Measurements from ENCODE around the gene SESTD1. TPM values are rescaled to one million over a fixed set of nuclear protein-coding genes. Genes with fewer than 3 reads are reported as not detected.
A peak's percentile ranks its signal among the peaks of the same experiment; 100 is the strongest.

Gene SESTD1
- total and polyA plus RNA-seq, 2 of the 4 experiments (the other 2 are of a cell fraction), result 8.4 to 12.7 TPM

- DNase-seq (peak; percentile 24), ATAC-seq (ENCODE audit: low read depth) (no peak)
- CTCF ChIA-PET, result interaction anchor here (1.4 kb wide), 1 partner anchor 29 kb away, joined by 3 read pairs; no protein-coding TSS in a partner anchor
- no peak overlapping the region for H2AK9ac ChIP-seq (replicated peaks; ENCODE audit: low read depth, low read length, poor library complexity)
- peaks cover 7% of the 10 kb centered on the region; the same call in 1 of the 2 replicates for H3K9me1 ChIP-seq (ENCODE audit: insufficient read depth, low read length)
- POLR2A ChIA-PET (ENCODE audit: unreplicated experiment), result no interaction called here
- no peaks in the 10 kb centered on the region for H3K9me3 ChIP-seq (ENCODE audit: control insufficient read depth, insufficient read depth, low read length)
- peaks cover 13% of the 10 kb centered on the region for H3K4me1 ChIP-seq (ENCODE audit: control insufficient read depth, insufficient read depth, low read length)
- H4K20me1 ChIP-seq (ENCODE audit: insufficient read depth, low read length), result no peaks in the 10 kb centered on the region
- intact Hi-C loops (cut with micrococcal nuclease), result no loop called here
- no peak overlapping the region for H3K18ac ChIP-seq (ENCODE audit: low read depth, low read length)
- dilution Hi-C loops (cut with HindIII; ENCODE audit: low sequenced_read_pairs, unreplicated experiment), result no loop called here
- H2BK120ac ChIP-seq (ENCODE audit: low read depth, low read length), result no peak overlapping the region
- no peak overlapping the region for H2BK15ac ChIP-seq (ENCODE audit: low read depth, low read length)
- H3K4ac ChIP-seq (ENCODE audit: low read depth, low read length), result no peak overlapping the region
- H3K9ac ChIP-seq (ENCODE audit: low read depth, low read length), result no peak overlapping the region
- no TSS peak for BruUV-seq (replicated peaks)
- H2BK20ac ChIP-seq (ENCODE audit: low read depth, low read length), result peak overlapping the region; percentile 43; the same call in 1 of the 2 replicates
- H3K27ac ChIP-seq (ENCODE audit: insufficient read depth, low read length), result no peak overlapping the region
- no peaks in the 10 kb centered on the region for H3K36me3 ChIP-seq (ENCODE audit: control insufficient read depth, insufficient read depth, low read length)
- no peaks in the 10 kb centered on the region for H3K79me1 ChIP-seq (ENCODE audit: low read depth in 1 of 2, low read length in 2 of 2)
- no peak overlapping the region for H4K5ac ChIP-seq (ENCODE audit: low read depth, low read length)
- no peak overlapping the region for H3K56ac ChIP-seq (ENCODE audit: extremely low read depth, insufficient read depth, low read length)
- no peak overlapping the region for H3K14ac ChIP-seq (replicated peaks; ENCODE audit: low read depth, low read length)
- H3K4me3 ChIP-seq (ENCODE audit: insufficient read depth, low read depth, low read length), result no peak overlapping the region
- no peak overlapping the region; the same call in 1 of the 2 replicates for H3K4me2 ChIP-seq (ENCODE audit: low read depth, low read length)
- no peak overlapping the region for H2AFZ ChIP-seq (replicated peaks; ENCODE audit: low read length, poor library complexity)
- in situ Hi-C loops (cut with MboI; ENCODE audit: low sequenced_read_pairs), result no loop called here
- no peak overlapping the region for H4K91ac ChIP-seq (ENCODE audit: insufficient read depth, low read depth, low read length)
- no peak overlapping the region for H4K8ac ChIP-seq (ENCODE audit: low read depth in 2 of 2, low read length in 2 of 2)
- H3K23ac ChIP-seq (ENCODE audit: low read depth, low read length), result 0 out of 2 replicates have a peak overlapping the region, but pooled peaks have one; percentile 5
- no peak overlapping the region for H2BK5ac ChIP-seq (ENCODE audit: low read depth, low read length, poor library complexity, severe bottlenecking)
- H2AK5ac ChIP-seq (ENCODE audit: low read depth, low read length), result no peak overlapping the region
- TF ChIP-seq FOS (IDR thresholded peaks at IDR 0.05; ENCODE audit: low read depth, low read length) (no peak), MXI1 (IDR thresholded peaks at IDR 0.05; ENCODE audit: borderline replicate concordance, low read depth, low read length) (no peak), NFE2L2 (IDR thresholded peaks at IDR 0.05; ENCODE audit: low read depth, low read length) (no peak), CHD1 (IDR thresholded peaks at IDR 0.05; ENCODE audit: low read depth, low read length) (no peak), USF2 (IDR thresholded peaks at IDR 0.05; ENCODE audit: low read depth, low read length) (no peak), RAD21 (IDR thresholded peaks at IDR 0.05; ENCODE audit: low read length) (no peak), POLR2A (IDR thresholded peaks at IDR 0.05; ENCODE audit: low read depth, low read length) (no peak)
- no CpG with 5 or more reads among the region's 6 CpGs for WGBS, 2 experiments (ENCODE audit: extremely low coverage in 2 of 2, insufficient read length in 1 of 2)
- no peaks in the 10 kb centered on the region for H3K27me3 ChIP-seq (ENCODE audit: control insufficient read depth, insufficient read depth, low read length)
These were observed 8.9 kb upstream of the SESTD1 start for GRCh38 chr2:179273461-179273962.
